HCT116 (cell line): ENCODE measurements around the gene FGFR1OP2. TPM values are rescaled to one million over a fixed set of nuclear protein-coding genes. Genes with fewer than 3 reads are reported as not detected.

ENCODE experiments used
- ATAC-seq: fragments of 200-7000 bp; cut with Tn5 transposase; 2 replicates; pipeline ENCODE4 v1.9.1; 2020; ENCODE audit warnings: mild to moderate bottlenecking, moderate library complexity
- BruUV-seq: library from RNA; stranded (reverse); fragments of 400-500 nt; replicated peaks from 2 replicates; lab custom pipeline; 2021; lab: Mats Ljungman, UMichigan
- CTCF ChIA-PET: fragments of 300-600 bp; sonication (Branson Sonifier 250); formaldehyde crosslinking; loops from one replicate; lab custom pipeline; 2021; ENCODE audit warnings: antibody characterized with exemption; lab: Charles Lee
- POLR2A ChIA-PET: fragments of 300-600, 350-600 bp; sonication (Branson Sonifier 250); formaldehyde crosslinking; loops from one replicate; lab custom pipeline; 2021; ENCODE audit warnings: antibody characterized with exemption; lab: Charles Lee
- RAD21 ChIA-PET, 2 experiments: fragments of 300-600 bp; sonication (Branson Sonifier 250); formaldehyde crosslinking; loops; one replicate each; lab custom pipeline; 2023; ENCODE audit warnings: low total read pairs in 2 of 2; ENCODE audit not compliant: uncharacterized antibody in 2 of 2, unreplicated experiment in 2 of 2, low non-redundant PET in 1 of 2; lab: Charles Lee
- DNase-seq: peaks from one replicate; pipeline ENCODE4 v3.0.0-alpha.2; 2010; ENCODE audit warnings: low read depth, low spot score
- H2AFZ ChIP-seq: fragments of 200-600 bp; shearing (Covaris generic), sonication (generic); 2 replicates; pipeline ENCODE4 v1.6.1; 2017; ENCODE audit warnings: low read depth, mixed run types, mixed read lengths, antibody characterized with exemption, low read length; ENCODE audit not compliant: poor library complexity, severe bottlenecking
- H3K27ac ChIP-seq: 2 replicates; pipeline ENCODE4 v1.5.1; 2012; ENCODE audit warnings: low read depth, low read length
- H3K27me3 ChIP-seq: fragments of 200-600 bp; sonication (generic); 2 replicates; pipeline ENCODE4 v1.6.1; 2016; ENCODE audit warnings: mixed run types, low read length, mixed read lengths; ENCODE audit not compliant: insufficient read depth
- H3K36me3 ChIP-seq, 2 experiments: fragments of 200-500 bp in 1 of 2; fragments of 200-600 bp in 1 of 2; sonication (Bioruptor generic) in 1 of 2; sonication (generic) in 1 of 2; 2 replicates each; pipeline versions ENCODE4 v1.5.1 to v1.6.1; 2014 to 2016; ENCODE audit warnings: low read length in 2 of 2, inconsistent platforms in 1 of 2, mixed read lengths in 1 of 2, mixed run types in 1 of 2; ENCODE audit not compliant: insufficient read depth in 2 of 2, control insufficient read depth in 1 of 2
- H3K4me1 ChIP-seq, 2 experiments: fragments of 200-600 bp in 1 of 2; sonication (generic) in 1 of 2; 2 replicates each; pipeline versions ENCODE4 v1.5.1 to v1.6.1; 2012 to 2017; ENCODE audit warnings: low read length in 2 of 2, inconsistent platforms in 1 of 2, mild to moderate bottlenecking in 1 of 2, mixed read lengths in 1 of 2, mixed run types in 1 of 2, moderate library complexity in 1 of 2; ENCODE audit not compliant: insufficient read depth in 2 of 2, control insufficient read depth in 1 of 2
- H3K4me2 ChIP-seq: fragments of 200-600 bp; sonication (generic); 2 replicates; pipeline ENCODE4 v1.6.1; 2017; ENCODE audit warnings: mixed run types, low read length, mixed read lengths
- H3K4me3 ChIP-seq, 2 experiments: fragments of 200-600 bp in 1 of 2; sonication (generic) in 1 of 2; replicated peaks in 1 of 2; 2 replicates each; pipeline ENCODE4 v1.5.1; 2011 to 2016; ENCODE audit warnings: low read length in 2 of 2, control low read depth in 1 of 2, low read depth in 1 of 2, mild to moderate bottlenecking in 1 of 2, mixed read lengths in 1 of 2, mixed run types in 1 of 2
- H3K79me2 ChIP-seq: fragments of 200-600 bp; sonication (generic); 2 replicates; pipeline ENCODE4 v1.6.1; 2017; ENCODE audit warnings: mild to moderate bottlenecking, mixed run types, low read length, moderate library complexity, mixed read lengths; ENCODE audit not compliant: insufficient read depth
- H3K9ac ChIP-seq: fragments of 200-600 bp; sonication (generic); 2 replicates; pipeline ENCODE4 v1.6.1; 2016; ENCODE audit warnings: low read length, mixed read lengths
- H3K9me2 ChIP-seq: fragments of 200-600 bp; sonication (generic), shearing (Covaris generic); 2 replicates; pipeline ENCODE4 v1.6.1; 2017; ENCODE audit warnings: mixed run types, mild to moderate bottlenecking, moderate library complexity; ENCODE audit not compliant: insufficient read depth
- H3K9me3 ChIP-seq, 2 experiments: fragments of 200-500 bp in 1 of 2; fragments of 200-600 bp in 1 of 2; sonication (Bioruptor generic) in 1 of 2; sonication (generic) in 1 of 2; 2 replicates each; pipeline ENCODE4 v1.6.1; 2014 to 2017; ENCODE audit warnings: low read length in 2 of 2, mixed read lengths in 2 of 2, inconsistent platforms in 1 of 2, low read depth in 1 of 2, mild to moderate bottlenecking in 1 of 2, mixed run types in 1 of 2, moderate library complexity in 1 of 2; ENCODE audit not compliant: control insufficient read depth in 1 of 2, insufficient read depth in 1 of 2
- H4K20me1 ChIP-seq: fragments of 200-600 bp; sonication (generic), shearing (Covaris generic); 2 replicates; pipeline ENCODE4 v1.6.1; 2017; ENCODE audit warnings: mixed run types, mild to moderate bottlenecking, moderate library complexity; ENCODE audit not compliant: insufficient read depth
- CEBPB ChIP-seq: IDR thresholded peaks from 2 replicates; pipeline ENCODE4 v1.6.1; 2012; ENCODE audit warnings: low read depth
- CTCF ChIP-seq, 3 experiments: fragments of 200-600 bp in 1 of 3; sonication (generic) in 1 of 3; IDR thresholded peaks in 2 of 3; conservative IDR thresholded peaks in 1 of 3; 2 replicates each; pipeline ENCODE4 v1.5.1; 2012 to 2017; ENCODE audit warnings: low read depth in 2 of 3, low read length in 2 of 3, antibody characterized with exemption in 1 of 3, borderline replicate concordance in 1 of 3, control low read depth in 1 of 3, mild to moderate bottlenecking in 1 of 3, mixed read lengths in 1 of 3, mixed run types in 1 of 3, moderate library complexity in 1 of 3; ENCODE audit not compliant: insufficient read depth in 1 of 3
- EZH2 ChIP-seq: fragments of 200-600 bp; sonication (generic); IDR thresholded peaks from 2 replicates; pipeline ENCODE4 v1.6.1; 2017; ENCODE audit warnings: antibody characterized with exemption, mixed run types
- FOSL1 ChIP-seq: IDR thresholded peaks from 2 replicates; pipeline ENCODE4 v1.6.1; 2012; ENCODE audit warnings: low read depth
- JUND ChIP-seq: IDR thresholded peaks from 2 replicates; pipeline ENCODE4 v1.6.1; 2012
- MAX ChIP-seq: IDR thresholded peaks from 2 replicates; pipeline ENCODE4 v1.6.1; 2012
- POLR2AphosphoS5 ChIP-seq: IDR thresholded peaks from 2 replicates; pipeline ENCODE4 v1.6.1; 2011; ENCODE audit warnings: mild to moderate bottlenecking, low read depth, low read length, moderate library complexity
- SP1 ChIP-seq: IDR thresholded peaks from 2 replicates; pipeline ENCODE4 v1.6.1; 2012; ENCODE audit warnings: low read depth
- SRF ChIP-seq: IDR thresholded peaks from 2 replicates; pipeline ENCODE4 v1.6.1; 2012; ENCODE audit warnings: low read depth
- ZFX ChIP-seq: fragments of 450-650 bp; IDR thresholded peaks from 2 replicates; pipeline ENCODE4 v1.6.1; 2017
- ZNF274 ChIP-seq: fragments of 200-500 bp; sonication (Bioruptor generic); IDR thresholded peaks from 2 replicates; pipeline ENCODE4 v1.6.1; 2014; ENCODE audit warnings: mild to moderate bottlenecking, low read depth, low read length, inconsistent platforms
- intact Hi-C: fragments of 100-400 bp; cut with micrococcal nuclease; formaldehyde crosslinking; loops from 2 replicates; pipeline ENCODE4 v1.10.0; 2022
- total RNA-seq: library from RNA; stranded (reverse); gene quantifications from one replicate; pipeline ENCODE4 v1.2.1, GENCODE V29; 2021; ENCODE audit not compliant: unreplicated experiment
- TF ChIP-seq, protein P1 (sequence below): IDR thresholded peaks from 2 replicates; pipeline ENCODE4 v1.6.1; 2011; ENCODE audit warnings: mild to moderate bottlenecking, low read length, moderate library complexity; ENCODE audit not compliant: insufficient replicate concordance; ENCODE audit errors: extremely low read depth
- TF ChIP-seq, protein P2 (sequence below): IDR thresholded peaks from 2 replicates; pipeline ENCODE4 v1.6.1; 2012; ENCODE audit warnings: low read depth

Gene FGFR1OP2
- total RNA-seq, 1 experiment from 2014 or later, result 29.6 TPM

DNA sequence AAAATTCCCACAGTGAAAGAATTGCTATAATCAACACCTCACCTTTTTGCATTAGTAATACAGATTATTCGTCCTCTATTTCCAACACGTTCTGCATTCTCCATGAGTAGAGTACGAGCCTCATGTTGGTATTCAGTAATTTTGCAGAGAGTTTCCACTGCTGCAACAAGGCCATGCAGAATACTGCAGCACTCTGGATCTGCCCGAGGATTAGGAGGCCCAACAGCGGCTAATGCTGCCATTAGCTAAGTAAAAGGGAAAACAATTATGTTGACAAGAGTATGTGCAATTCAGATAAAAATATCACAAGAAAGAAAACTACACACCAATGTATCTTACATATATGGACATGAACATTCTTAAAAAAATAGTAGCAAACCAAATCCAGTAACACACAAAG is 9.6 kb upstream of the FGFR1OP2 start:
- Histone ChIP-seq H3K9ac (no peak overlapping the region), H3K9me2 (no peaks in the 10 kb centered on the region), H3K9me3 (no peaks in the 10 kb centered on the region; a peak in 1 of 4 replicates), H3K36me3 (peaks cover 18 to 50% of the 10 kb centered on the region in 2 experiments), H3K79me2 (peaks cover 44% of the 10 kb centered on the region), H3K4me1 (no peaks in the 10 kb centered on the region), H3K27ac (no peak overlapping the region), H4K20me1 (no peaks in the 10 kb centered on the region; the same call in 1 of the 2 replicates), H3K4me2 (no peak overlapping the region), H2AFZ (no peak overlapping the region)
- DNase-seq, result no peak
- ChIA-PET RAD21 (no interaction called here), POLR2A (no interaction called here), CTCF (no interaction called here)
- no TSS peak for BruUV-seq
- no peak for ATAC-seq
- intact Hi-C loops, result no loop called here
- TF ChIP-seq FOSL1, result no peak
- no peak for TF ChIP-seq MAX
- no peak for TF ChIP-seq ZFX
- TF ChIP-seq, protein P1, sequence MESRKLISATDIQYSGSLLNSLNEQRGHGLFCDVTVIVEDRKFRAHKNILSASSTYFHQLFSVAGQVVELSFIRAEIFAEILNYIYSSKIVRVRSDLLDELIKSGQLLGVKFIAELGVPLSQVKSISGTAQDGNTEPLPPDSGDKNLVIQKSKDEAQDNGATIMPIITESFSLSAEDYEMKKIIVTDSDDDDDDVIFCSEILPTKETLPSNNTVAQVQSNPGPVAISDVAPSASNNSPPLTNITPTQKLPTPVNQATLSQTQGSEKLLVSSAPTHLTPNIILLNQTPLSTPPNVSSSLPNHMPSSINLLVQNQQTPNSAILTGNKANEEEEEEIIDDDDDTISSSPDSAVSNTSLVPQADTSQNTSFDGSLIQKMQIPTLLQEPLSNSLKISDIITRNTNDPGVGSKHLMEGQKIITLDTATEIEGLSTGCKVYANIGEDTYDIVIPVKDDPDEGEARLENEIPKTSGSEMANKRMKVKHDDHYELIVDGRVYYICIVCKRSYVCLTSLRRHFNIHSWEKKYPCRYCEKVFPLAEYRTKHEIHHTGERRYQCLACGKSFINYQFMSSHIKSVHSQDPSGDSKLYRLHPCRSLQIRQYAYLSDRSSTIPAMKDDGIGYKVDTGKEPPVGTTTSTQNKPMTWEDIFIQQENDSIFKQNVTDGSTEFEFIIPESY, result no peak
- TF ChIP-seq JUND, result no peak
- TF ChIP-seq, protein P2, sequence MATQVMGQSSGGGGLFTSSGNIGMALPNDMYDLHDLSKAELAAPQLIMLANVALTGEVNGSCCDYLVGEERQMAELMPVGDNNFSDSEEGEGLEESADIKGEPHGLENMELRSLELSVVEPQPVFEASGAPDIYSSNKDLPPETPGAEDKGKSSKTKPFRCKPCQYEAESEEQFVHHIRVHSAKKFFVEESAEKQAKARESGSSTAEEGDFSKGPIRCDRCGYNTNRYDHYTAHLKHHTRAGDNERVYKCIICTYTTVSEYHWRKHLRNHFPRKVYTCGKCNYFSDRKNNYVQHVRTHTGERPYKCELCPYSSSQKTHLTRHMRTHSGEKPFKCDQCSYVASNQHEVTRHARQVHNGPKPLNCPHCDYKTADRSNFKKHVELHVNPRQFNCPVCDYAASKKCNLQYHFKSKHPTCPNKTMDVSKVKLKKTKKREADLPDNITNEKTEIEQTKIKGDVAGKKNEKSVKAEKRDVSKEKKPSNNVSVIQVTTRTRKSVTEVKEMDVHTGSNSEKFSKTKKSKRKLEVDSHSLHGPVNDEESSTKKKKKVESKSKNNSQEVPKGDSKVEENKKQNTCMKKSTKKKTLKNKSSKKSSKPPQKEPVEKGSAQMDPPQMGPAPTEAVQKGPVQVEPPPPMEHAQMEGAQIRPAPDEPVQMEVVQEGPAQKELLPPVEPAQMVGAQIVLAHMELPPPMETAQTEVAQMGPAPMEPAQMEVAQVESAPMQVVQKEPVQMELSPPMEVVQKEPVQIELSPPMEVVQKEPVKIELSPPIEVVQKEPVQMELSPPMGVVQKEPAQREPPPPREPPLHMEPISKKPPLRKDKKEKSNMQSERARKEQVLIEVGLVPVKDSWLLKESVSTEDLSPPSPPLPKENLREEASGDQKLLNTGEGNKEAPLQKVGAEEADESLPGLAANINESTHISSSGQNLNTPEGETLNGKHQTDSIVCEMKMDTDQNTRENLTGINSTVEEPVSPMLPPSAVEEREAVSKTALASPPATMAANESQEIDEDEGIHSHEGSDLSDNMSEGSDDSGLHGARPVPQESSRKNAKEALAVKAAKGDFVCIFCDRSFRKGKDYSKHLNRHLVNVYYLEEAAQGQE, result no peak
- TF ChIP-seq EZH2, result no peak
- no peak for TF ChIP-seq CEBPB
- no peak for TF ChIP-seq ZNF274
- TF ChIP-seq POLR2AphosphoS5, result no peak
- TF ChIP-seq SP1, result no peak
- TF ChIP-seq SRF, result no peak
- no peak for TF ChIP-seq CTCF (IDR thresholded peaks at IDR 0.05 in 2 of 3, conservative IDR thresholded peaks at IDR 0.05 in 1 of 3; ENCODE audit: borderline replicate concordance in 1 of 3, insufficient read depth in 1 of 3, low read depth in 2 of 3, low read length in 2 of 3)
- TF ChIP-seq, all 23 proteins: peak for 0
- no peak overlapping the region for H3K4me3 ChIP-seq
- H3K27me3 ChIP-seq, result no peaks in the 10 kb centered on the region
